ACC112 (cell line): ENCODE data around the gene MIEF1.

ENCODE experiments used
- H2AFZ ChIP-seq: fragments of 200-600 bp; sonication (generic); one replicate; pipeline ENCODE4 v1.6.0; 2017; ENCODE audit warnings: antibody characterized with exemption, low read length; ENCODE audit not compliant: unreplicated experiment
- H3K27ac ChIP-seq: fragments of 200-600 bp; sonication (generic); 2 replicates; pipeline ENCODE4 v1.5.1; 2014; ENCODE audit warnings: low read depth, mild to moderate bottlenecking, antibody characterized with exemption, low read length, moderate library complexity
- H3K27me3 ChIP-seq: fragments of 200-600 bp; sonication (generic); 2 replicates; pipeline ENCODE4 v1.6.1; 2014; ENCODE audit warnings: mild to moderate bottlenecking, antibody characterized with exemption, low read length, moderate library complexity, mixed read lengths; ENCODE audit not compliant: insufficient read depth
- H3K36me3 ChIP-seq: fragments of 200-600 bp; sonication (generic); 2 replicates; pipeline ENCODE4 v1.6.1; 2016; ENCODE audit warnings: mild to moderate bottlenecking, antibody characterized with exemption, low read length, moderate library complexity, mixed read lengths; ENCODE audit not compliant: insufficient read depth
- H3K4me1 ChIP-seq: fragments of 200-600 bp; sonication (generic); one replicate; pipeline ENCODE4 v1.6.1; 2016; ENCODE audit warnings: low read length, mixed read lengths; ENCODE audit not compliant: insufficient read depth, unreplicated experiment, control insufficient read depth
- H3K4me3 ChIP-seq: fragments of 200-600 bp; sonication (generic); 2 replicates; pipeline ENCODE4 v1.5.1; 2014; ENCODE audit warnings: mild to moderate bottlenecking, low read depth, low read length
- H3K79me2 ChIP-seq: fragments of 200-600 bp; sonication (generic); one replicate; pipeline ENCODE4 v1.6.0; 2016; ENCODE audit warnings: low read length; ENCODE audit not compliant: control insufficient read depth, unreplicated experiment, insufficient read depth

Gene MIEF1

GRCh38 chr22:39532215-39533073, 30.4 kb downstream of the MIEF1 start, which contains the start of gene RPS19BP1:
Gene RPS19BP1, minus strand, starts transcription at chr22:39532748. Its CDS starts 10 bp downstream, at chr22:39532738.
- H3K27ac ChIP-seq: peak within 1 kb of the TSS; percentile 47
- H3K79me2 ChIP-seq: peaks cover 18% of the 10 kb centered on the region
- peak within 1 kb of the TSS; percentile 98 for H3K4me3 ChIP-seq
- H3K27me3 ChIP-seq: no peaks in the 10 kb centered on the region
- no peaks in the 10 kb centered on the region for H3K36me3 ChIP-seq
- peaks cover 15% of the 10 kb centered on the region for H3K4me1 ChIP-seq
- H2AFZ ChIP-seq: peak within 1 kb of the TSS; percentile 89

GRCh38 chr22:39534092-39534506, 32.0 kb downstream of the MIEF1 start:
- Histone ChIP-seq H3K27me3 (no peaks in the 10 kb centered on the region), H3K27ac (no peak overlapping the region), H3K4me3 (no peak overlapping the region), H3K79me2 (peaks cover 13% of the 10 kb centered on the region), H3K4me1 (peaks cover 13% of the 10 kb centered on the region), H2AFZ (no peak overlapping the region), H3K36me3 (no peaks in the 10 kb centered on the region)

GRCh38 chr22:39534591-39535356, 32.7 kb downstream of the MIEF1 start:
- Histone ChIP-seq H3K79me2 (peaks cover 13% of the 10 kb centered on the region), H3K4me1 (peaks cover 9% of the 10 kb centered on the region), H3K4me3 (0 out of 2 replicates have a peak overlapping the region, but pooled peaks have one; percentile 1), H3K36me3 (no peaks in the 10 kb centered on the region), H2AFZ (no peak overlapping the region), H3K27ac (no peak overlapping the region), H3K27me3 (no peaks in the 10 kb centered on the region)

- H3K27ac ChIP-seq: no peak overlapping the region
- peaks cover 13% of the 10 kb centered on the region for H3K79me2 ChIP-seq
- no peaks in the 10 kb centered on the region for H3K36me3 ChIP-seq
- H3K27me3 ChIP-seq: no peaks in the 10 kb centered on the region
- H3K4me3 ChIP-seq: no peak overlapping the region
- H3K4me1 ChIP-seq: peaks cover 9% of the 10 kb centered on the region
- no peak overlapping the region for H2AFZ ChIP-seq
Measured at GRCh38 chr22:39535357-39535725, 33.3 kb downstream of the MIEF1 start.

GRCh38 chr22:39535831-39536449, 33.9 kb downstream of the MIEF1 start:
- H2AFZ ChIP-seq: no peak overlapping the region
- peaks cover 7% of the 10 kb centered on the region for H3K4me1 ChIP-seq
- H3K4me3 ChIP-seq: no peak overlapping the region
- H3K36me3 ChIP-seq: no peaks in the 10 kb centered on the region
- no peak overlapping the region for H3K27ac ChIP-seq
- no peaks in the 10 kb centered on the region for H3K27me3 ChIP-seq
- peaks cover 12% of the 10 kb centered on the region for H3K79me2 ChIP-seq

GRCh38 chr22:39536711-39537110, 34.6 kb downstream of the MIEF1 start:
- Histone ChIP-seq H3K36me3 (no peaks in the 10 kb centered on the region), H2AFZ (no peak overlapping the region), H3K27me3 (no peaks in the 10 kb centered on the region), H3K79me2 (peaks cover 5% of the 10 kb centered on the region), H3K27ac (no peak overlapping the region), H3K4me1 (peaks cover under 1% of the 10 kb centered on the region), H3K4me3 (no peak overlapping the region)

- Histone ChIP-seq H3K36me3 (no peaks in the 10 kb centered on the region), H3K27me3 (no peaks in the 10 kb centered on the region), H3K27ac (no peak overlapping the region), H3K79me2 (no peaks in the 10 kb centered on the region), H3K4me3 (no peak overlapping the region), H2AFZ (no peak overlapping the region), H3K4me1 (no peaks in the 10 kb centered on the region)
Measured at GRCh38 chr22:39537975-39538374, 35.9 kb downstream of the MIEF1 start.

GRCh38 chr22:39543095-39543494, 41.0 kb downstream of the MIEF1 start:
- Histone ChIP-seq H3K4me3 (no peak overlapping the region), H3K27me3 (peaks cover 10% of the 10 kb centered on the region), H3K79me2 (no peaks in the 10 kb centered on the region), H3K36me3 (no peaks in the 10 kb centered on the region), H3K27ac (no peak overlapping the region), H2AFZ (no peak overlapping the region), H3K4me1 (peaks cover 3% of the 10 kb centered on the region)

GRCh38 chr22:39545386-39546365, 43.6 kb downstream of the MIEF1 start:
- peaks cover 3% of the 10 kb centered on the region for H3K4me1 ChIP-seq
- H3K27ac ChIP-seq: no peak overlapping the region
- H3K4me3 ChIP-seq: no peak overlapping the region
- H2AFZ ChIP-seq: no peak overlapping the region
- no peaks in the 10 kb centered on the region for H3K79me2 ChIP-seq
- no peaks in the 10 kb centered on the region for H3K36me3 ChIP-seq
- peaks cover 26% of the 10 kb centered on the region for H3K27me3 ChIP-seq
